Mucosa of descending colon (tissue), 3 donors: Measurements from ENCODE around the gene LRRC8B. TPM values are rescaled to one million over a fixed set of nuclear protein-coding genes. Genes with fewer than 3 reads are reported as not detected.

Source experiments
- ATAC-seq: fragments of 200-7000 bp; cut with Tn5 transposase; one replicate; pipeline ENCODE4 v1.9.1; 2020; ENCODE audit warnings: mild to moderate bottlenecking, moderate library complexity
- DNase-seq, 3 donors: peaks; one replicate each; pipeline ENCODE4 v3.0.0-alpha.2; 2020
- H3K36me3 ChIP-seq: fragments of 200-600 bp; one replicate; pipeline ENCODE4 v1.8.0; 2021; ENCODE audit warnings: low read depth, mild to moderate bottlenecking
- H3K4me1 ChIP-seq: fragments of 200-600 bp; one replicate; pipeline ENCODE4 v1.8.0; 2021; ENCODE audit warnings: low read depth, mild to moderate bottlenecking
- H3K4me3 ChIP-seq: fragments of 200-600 bp; one replicate; pipeline ENCODE4 v1.8.0; 2021; ENCODE audit warnings: mild to moderate bottlenecking
- H3K9me3 ChIP-seq: fragments of 200-600 bp; one replicate; pipeline ENCODE4 v1.8.0; 2021; ENCODE audit warnings: mild to moderate bottlenecking
- intact Hi-C, 2 donors: fragments of 100-400 bp; cut with DNase I in 1 of 2; cut with micrococcal nuclease in 1 of 2; formaldehyde crosslinking; loops; one replicate each; pipeline versions ENCODE4 v1.11.0 to v1.11.1; 2022; cut with DNase I, micrococcal nuclease
- total RNA-seq, 3 donors: library from RNA; stranded (reverse); fragmentation: NEBNext Ultra II Directional in 2 of 3; extraction: Animal tissue kit (Norgen Biotek cat#: 25700) in 2 of 3; gene quantifications; one replicate each; pipeline versions ENCODE4 v1.2.1 to v1.2.4, GENCODE V29; 2021 to 2023
- TF ChIP-seq, protein P1 (sequence below): fragments of 200-600 bp; IDR thresholded peaks from one replicate; pipeline ENCODE4 v1.8.0; 2022; ENCODE audit warnings: antibody characterized with exemption, mild to moderate bottlenecking
- donor health status: DM: no; HTN: no; CAD: no; lungs with moderate emphysema.
- donor health status: DM: no; HTN: no; CAD: no.
- donor health status: DM: no; HTN: yes; CAD: no.

The LRRC8B gene
- total RNA-seq, 3 donors from 2014 or later, result 11.2 to 16.1 (median 11.6) TPM

DNA sequence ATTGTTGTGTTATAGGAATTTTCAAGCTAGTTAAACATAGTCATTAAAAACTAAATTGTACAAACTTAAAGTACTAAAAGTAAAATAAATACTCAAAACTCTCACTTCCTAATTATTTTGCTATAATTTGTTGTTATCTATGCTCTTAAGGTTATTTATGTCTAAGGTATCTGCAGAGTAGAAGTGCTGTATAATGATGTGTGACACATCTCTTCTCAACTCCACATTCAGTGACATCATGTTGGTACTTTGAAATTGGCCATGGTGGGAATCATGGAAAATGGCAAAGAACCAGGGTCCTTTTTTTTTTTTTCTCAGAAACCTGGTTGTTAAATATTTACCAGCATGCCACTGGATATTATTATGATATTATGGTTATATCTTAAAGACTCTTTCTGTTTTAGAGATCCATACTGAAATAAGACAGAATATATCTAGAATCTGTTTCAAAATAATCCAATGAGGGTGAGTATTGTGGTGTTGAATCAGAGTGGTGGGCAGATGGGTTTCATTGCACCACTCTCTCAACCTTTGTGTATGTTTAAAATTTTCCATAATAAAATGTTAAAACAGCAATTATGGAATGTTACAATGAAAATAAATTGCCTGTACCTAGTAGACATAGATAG, 22.4 kb downstream of the LRRC8B start:
- no peaks in the 10 kb centered on the region for H3K36me3 ChIP-seq
- H3K4me1 ChIP-seq, result no peaks in the 10 kb centered on the region
- DNase-seq (no peak), ATAC-seq (no peak)
- intact Hi-C loops, result no loop called here
- H3K4me3 ChIP-seq, result no peak overlapping the region
- TF ChIP-seq, protein P1, sequence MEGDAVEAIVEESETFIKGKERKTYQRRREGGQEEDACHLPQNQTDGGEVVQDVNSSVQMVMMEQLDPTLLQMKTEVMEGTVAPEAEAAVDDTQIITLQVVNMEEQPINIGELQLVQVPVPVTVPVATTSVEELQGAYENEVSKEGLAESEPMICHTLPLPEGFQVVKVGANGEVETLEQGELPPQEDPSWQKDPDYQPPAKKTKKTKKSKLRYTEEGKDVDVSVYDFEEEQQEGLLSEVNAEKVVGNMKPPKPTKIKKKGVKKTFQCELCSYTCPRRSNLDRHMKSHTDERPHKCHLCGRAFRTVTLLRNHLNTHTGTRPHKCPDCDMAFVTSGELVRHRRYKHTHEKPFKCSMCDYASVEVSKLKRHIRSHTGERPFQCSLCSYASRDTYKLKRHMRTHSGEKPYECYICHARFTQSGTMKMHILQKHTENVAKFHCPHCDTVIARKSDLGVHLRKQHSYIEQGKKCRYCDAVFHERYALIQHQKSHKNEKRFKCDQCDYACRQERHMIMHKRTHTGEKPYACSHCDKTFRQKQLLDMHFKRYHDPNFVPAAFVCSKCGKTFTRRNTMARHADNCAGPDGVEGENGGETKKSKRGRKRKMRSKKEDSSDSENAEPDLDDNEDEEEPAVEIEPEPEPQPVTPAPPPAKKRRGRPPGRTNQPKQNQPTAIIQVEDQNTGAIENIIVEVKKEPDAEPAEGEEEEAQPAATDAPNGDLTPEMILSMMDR, result no peak
- no peaks in the 10 kb centered on the region for H3K9me3 ChIP-seq

DNA sequence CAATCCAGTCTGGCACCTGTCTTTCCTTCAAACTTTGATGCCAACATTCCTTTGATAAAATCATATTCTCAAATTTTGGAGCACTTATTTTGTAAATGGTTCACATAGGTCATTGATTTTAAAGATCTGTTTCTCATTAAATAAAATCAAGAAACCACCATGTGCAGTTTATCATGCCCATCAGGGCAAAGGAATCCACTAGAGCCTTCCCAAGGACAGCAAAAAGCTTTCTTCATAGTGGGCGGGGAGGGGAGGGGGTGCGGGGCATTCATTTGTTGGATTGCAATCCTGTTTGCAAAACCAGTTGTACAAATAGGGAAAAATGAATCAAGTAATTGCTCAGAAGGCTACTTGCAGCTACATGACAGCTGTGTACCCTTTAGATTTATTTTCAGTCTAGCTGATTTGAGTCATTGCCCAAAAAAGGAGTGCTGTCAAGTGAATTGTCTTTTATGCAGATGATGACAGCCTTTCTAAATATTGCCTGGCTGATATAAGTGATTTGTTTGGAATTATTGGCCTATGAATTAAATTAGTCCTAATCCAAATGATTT, 23.0 kb downstream of the LRRC8B start:
- ATAC-seq, result no peak

DNA sequence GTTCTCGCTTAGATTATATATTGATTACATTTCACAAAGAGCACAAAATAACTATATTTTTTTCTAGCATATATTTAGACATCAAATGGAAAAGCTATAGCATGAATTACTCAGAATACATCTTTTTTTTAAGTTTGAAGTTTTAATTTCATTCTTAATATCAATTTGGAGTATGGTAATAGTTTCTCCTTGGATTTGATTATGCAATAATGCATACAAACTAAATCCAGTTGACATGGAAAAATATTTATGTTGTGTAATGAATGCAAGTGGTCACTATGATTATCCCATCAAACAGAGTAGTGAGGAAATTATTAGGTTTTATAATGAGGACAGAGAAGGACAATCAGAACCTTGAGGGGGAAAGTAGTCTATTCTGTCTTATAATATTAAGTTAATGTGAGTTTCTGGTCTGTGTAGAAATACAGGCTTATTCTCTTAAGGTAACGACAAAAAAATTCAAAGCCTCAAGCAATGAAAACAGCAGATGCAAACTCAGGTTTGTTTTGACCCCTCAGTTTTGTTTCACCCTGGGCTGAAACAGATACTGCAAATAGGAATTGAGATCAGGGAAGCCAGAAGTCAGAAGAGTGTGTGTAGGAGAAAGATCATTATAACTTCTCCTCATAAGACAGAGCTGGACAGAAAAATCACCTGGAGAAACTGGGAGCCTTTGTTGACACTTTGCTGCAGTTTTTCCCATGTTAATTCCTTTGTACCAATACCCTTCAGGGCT, 23.7 kb downstream of the LRRC8B start:
- no peaks in the 10 kb centered on the region for H3K9me3 ChIP-seq
- ATAC-seq (no peak), DNase-seq (no peak)
- intact Hi-C loops, result no loop called here
- no peaks in the 10 kb centered on the region for H3K36me3 ChIP-seq
- no peak overlapping the region for H3K4me3 ChIP-seq
- peaks cover 10% of the 10 kb centered on the region for H3K4me1 ChIP-seq
- TF ChIP-seq, protein P1, result no peak

More for the DNA sequence above, 23.0 kb downstream of the LRRC8B start:
- intact Hi-C loops, result no loop called here
- DNase-seq, result no peak
- Histone ChIP-seq H3K4me1 (peaks cover 4% of the 10 kb centered on the region), H3K36me3 (no peaks in the 10 kb centered on the region), H3K4me3 (no peak overlapping the region), H3K9me3 (no peaks in the 10 kb centered on the region)
- TF ChIP-seq, protein P1, result no peak

DNA sequence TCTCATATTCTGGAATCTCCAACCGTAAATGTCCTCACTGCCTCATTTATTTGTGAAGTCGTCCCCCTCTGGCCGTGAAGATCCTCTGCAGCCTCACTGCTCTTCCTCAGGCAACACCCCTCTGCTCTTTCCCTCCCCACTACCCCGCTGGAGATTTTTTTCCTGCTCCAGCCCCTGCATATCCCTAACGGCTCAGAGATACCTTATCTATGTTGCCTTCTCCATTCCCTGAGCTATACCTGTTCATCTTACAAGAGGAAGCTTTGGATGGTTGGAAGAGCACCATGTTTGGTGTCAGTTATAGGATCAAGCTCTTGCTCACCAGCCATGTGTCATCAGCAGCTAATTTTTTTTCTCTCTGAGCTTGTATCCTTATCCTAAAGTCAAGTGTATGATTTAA, 26.4 kb downstream of the LRRC8B start:
- intact Hi-C loops, result no loop called here
- ATAC-seq (no peak), DNase-seq (no peak)
- TF ChIP-seq, protein P1, result no peak
- H3K9me3 ChIP-seq, result no peaks in the 10 kb centered on the region
- no peaks in the 10 kb centered on the region for H3K36me3 ChIP-seq
- peaks cover 10% of the 10 kb centered on the region for H3K4me1 ChIP-seq
- no peak overlapping the region for H3K4me3 ChIP-seq

DNA sequence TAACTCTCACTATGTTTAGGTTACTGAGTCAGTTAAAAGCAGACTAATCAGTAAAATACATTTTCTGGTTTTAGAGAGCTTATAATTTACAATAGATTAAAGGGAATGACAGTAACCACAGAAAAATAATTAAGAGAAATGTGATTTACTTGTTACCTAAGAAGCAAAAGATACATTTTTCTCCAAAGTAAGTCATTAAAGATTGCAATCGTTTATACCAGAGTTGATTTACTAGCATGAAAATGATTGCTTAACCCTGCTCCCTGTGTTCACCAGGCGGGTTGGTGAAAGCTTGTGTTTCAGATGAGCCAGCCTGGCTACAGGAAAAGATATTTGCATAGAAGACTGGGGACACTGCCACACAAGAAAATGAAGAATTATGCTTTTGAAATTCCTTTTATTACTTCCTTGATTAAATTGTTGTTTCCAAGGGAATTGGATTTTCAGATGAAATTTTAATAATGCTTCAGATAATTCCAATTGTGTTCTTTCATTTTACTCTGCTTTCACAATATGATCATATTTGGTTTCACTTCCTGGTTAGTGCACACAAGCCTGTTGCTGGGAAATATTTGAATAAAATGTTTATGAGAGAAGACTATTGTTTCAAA, 27.9 kb downstream of the LRRC8B start:
- DNase-seq, result peak in 1 of 3 donors; percentile 15
- TF ChIP-seq, protein P1, result no peak
- Histone ChIP-seq H3K9me3 (no peaks in the 10 kb centered on the region), H3K36me3 (no peaks in the 10 kb centered on the region), H3K4me1 (peaks cover 10% of the 10 kb centered on the region), H3K4me3 (no peak overlapping the region)
- ATAC-seq, result peak; percentile 81
- intact Hi-C loops, result no loop called here
